HG02763 (cell line): ENCODE data around the gene TEF.

Experiments used
- ATAC-seq: cut with Tn5 transposase; IDR thresholded peaks from one replicate; pipeline ENCODE4 v1.9.1; 2021; ENCODE audit warnings: mild to moderate bottlenecking, moderate library complexity; ENCODE audit not compliant: unreplicated experiment

The TEF gene

GRCh38 chr22:41381329-41382097 is at the start of gene TEF:
TSS of gene TEF (plus strand) at chr22:41381942. CDS start at chr22:41382045, 103 bp downstream.
- ATAC-seq: peak; percentile 88

- no peak for ATAC-seq
Observed at GRCh38 chr22:41332217-41332939, 49.4 kb upstream of the TEF start.

DNA sequence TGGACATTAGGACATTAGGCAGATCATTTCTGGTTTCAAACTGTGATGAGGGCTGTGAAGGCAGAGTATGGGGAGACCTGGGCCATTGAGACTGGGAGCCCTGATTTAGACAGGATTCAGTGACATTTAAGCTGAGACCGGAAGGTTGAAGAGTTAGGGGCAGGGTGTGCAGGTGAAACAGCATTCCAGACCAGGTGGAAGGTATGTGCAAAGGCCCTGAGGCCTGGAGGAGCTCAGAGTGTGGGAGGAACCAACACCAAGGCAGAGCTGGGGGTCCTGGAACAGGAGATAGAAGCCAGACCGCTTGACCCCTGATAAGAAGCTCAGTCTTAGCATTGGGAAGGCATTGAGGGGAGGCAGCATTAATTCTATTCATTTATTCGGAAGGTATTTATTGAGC is 47.9 kb upstream of the TEF start:
- no peak for ATAC-seq

DNA sequence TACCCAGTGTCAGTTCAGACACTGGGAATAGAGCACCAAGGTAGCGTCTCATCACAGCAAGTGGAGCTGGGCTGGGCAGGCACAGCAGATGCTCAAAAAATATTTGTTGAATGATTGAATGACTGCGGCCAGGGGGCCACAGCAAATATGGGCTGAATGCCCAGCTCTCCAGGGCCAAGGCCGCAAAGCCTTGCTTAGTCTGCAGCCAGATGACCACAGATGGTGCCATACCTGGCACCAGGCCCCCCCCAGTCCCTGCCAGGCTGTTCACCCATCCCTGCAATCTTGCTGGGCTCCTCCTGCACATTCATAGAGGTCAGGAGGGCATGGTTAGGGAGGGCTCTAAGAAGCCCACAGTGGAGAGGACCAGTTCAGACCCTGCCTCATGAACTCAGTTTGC is 47.5 kb upstream of the TEF start:
- ATAC-seq: no peak

- ATAC-seq: no peak
Observed at GRCh38 chr22:41334951-41335635, 46.6 kb upstream of the TEF start.

GRCh38 chr22:41338614-41339212 is 43.0 kb upstream of the TEF start:
- no peak for ATAC-seq

GRCh38 chr22:41339823-41340222 is 41.9 kb upstream of the TEF start:
- ATAC-seq: no peak

- no peak for ATAC-seq
Observed at GRCh38 chr22:41340357-41340756, 41.4 kb upstream of the TEF start.

- ATAC-seq: no peak
Observed at GRCh38 chr22:41341012-41341411, 40.7 kb upstream of the TEF start.

DNA sequence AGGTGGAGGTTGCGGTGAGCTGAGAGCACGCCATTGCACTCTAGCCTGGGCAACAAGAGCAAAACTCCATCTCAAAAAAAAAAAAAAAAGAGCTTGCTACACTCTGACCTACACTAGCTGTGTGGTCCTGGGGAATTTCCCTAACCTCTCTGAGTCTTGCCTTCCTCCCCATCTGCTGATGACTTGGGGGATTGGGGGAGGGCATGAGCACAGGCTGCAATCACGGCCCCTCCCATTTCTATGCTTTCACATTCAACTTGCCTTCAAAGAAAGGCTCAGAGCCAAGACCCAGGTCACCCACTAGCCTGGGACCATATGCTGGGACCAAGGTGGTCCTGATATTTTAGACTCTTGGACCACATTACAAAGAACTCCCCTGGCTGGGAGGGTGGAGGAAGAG is 39.8 kb upstream of the TEF start:
- no peak for ATAC-seq

- ATAC-seq: no peak
Observed at GRCh38 chr22:41343300-41343699, 38.4 kb upstream of the TEF start.

DNA sequence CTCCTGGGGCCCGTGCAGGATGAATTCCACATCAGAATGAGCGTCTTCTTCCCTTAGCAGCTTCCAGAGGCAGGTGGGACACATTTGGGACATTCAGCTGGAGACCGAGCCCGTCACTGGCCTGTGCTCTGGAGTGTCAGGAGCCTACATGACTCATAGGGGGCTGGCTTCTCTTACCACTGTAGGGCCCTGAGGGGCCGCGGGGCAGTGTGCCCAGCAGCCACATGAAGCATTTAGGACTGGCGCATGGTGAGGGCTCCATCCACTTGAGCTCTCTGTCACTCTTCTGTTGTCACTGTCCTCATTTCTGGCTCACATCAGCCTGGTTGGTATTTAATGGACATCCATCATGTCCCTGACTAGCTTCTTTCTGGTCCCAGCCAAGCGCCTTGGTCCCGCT is 38.0 kb upstream of the TEF start:
- no peak for ATAC-seq

DNA sequence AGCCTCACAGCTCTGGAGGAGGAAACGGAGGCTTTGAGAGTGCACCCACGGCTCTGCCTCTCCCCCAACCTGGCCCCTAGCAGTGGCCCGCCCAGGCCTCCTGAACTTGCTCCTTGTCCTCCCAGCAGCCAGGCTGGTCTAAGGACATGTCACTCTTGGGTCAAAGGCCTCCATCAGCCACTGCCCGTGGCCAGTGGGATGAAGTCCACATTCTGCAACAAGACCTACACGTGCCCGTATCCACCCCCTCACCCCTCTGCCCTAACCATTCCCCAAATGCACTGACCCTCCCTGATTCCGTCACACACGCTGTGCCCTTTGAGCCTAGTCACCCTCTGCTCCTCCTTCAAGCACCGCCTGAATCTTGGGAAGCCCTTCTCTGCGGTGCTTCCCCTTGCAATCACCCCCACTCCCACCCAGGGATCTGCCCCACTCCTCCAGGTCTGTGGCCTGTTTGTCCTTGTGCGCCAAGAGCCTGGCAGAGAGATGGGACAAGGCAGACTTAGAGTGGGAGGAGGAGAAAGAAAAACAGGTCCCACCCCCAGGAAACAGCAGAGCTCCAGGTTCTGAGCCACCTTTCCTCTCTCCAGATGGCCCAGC is 37.5 kb upstream of the TEF start:
- no peak for ATAC-seq

GRCh38 chr22:41345807-41346335 is 35.9 kb upstream of the TEF start:
- ATAC-seq: no peak

DNA sequence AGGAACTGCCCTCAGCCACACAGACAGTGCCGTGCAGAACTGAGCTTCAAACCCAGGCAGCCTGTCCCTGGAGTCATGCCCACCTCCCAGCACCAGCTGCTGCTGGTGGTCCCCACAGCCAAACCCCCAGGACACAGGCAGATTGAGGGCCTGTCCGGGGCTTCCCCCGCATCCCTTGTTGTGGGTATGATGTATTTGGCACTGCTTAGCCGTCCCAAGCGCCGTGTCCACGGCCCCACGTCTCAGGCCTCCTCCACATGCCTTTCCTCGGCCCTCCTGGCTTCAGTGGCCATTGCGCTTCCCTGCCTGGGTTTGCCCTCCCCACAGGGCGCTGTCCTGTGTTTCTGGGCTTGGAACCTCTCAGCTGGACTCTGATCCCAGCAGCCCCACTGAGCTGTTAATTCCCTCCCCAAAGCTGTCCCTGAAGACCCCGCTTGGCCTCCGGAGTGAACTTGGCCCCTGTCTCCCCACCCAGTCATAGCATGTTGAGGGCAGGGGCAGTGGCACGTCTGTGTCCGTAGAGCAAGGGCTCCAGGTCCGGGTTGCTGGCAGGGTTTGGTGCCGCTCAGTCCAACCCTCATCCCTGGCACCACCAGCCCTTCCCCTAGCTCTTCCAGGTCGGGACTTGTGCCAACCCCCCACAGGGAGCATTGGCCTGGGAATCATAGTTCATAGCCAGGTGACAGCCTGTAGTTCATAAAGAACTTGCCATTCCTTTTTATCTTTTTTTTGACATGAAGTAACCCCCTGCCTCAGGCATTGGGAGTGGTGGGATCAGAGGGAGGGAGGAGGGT is 34.5 kb upstream of the TEF start:
- ATAC-seq: no peak

GRCh38 chr22:41348964-41349484 is 32.7 kb upstream of the TEF start:
- ATAC-seq: no peak

DNA sequence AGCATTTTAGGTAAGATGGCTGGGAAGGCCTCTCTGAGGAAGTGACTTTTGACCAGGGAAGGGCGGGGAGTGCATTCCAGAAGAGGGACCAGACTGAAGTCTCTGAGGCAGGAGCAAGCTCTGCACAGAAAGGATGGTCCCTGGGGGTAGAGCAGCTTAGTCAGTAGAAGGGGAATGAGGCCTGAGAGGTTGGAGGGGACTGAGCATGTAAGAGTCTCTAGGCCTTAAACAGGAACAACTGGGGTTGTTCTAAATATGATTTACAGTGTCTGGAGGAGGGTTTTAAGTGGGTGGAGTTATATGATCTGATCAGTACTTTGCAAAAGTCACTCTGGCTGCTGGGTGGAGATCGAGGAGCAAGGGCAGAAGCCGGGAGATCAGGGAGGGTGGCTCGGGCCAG is 31.7 kb upstream of the TEF start:
- ATAC-seq: no peak

- ATAC-seq: no peak
Observed at GRCh38 chr22:41351011-41351410, 30.7 kb upstream of the TEF start.

DNA sequence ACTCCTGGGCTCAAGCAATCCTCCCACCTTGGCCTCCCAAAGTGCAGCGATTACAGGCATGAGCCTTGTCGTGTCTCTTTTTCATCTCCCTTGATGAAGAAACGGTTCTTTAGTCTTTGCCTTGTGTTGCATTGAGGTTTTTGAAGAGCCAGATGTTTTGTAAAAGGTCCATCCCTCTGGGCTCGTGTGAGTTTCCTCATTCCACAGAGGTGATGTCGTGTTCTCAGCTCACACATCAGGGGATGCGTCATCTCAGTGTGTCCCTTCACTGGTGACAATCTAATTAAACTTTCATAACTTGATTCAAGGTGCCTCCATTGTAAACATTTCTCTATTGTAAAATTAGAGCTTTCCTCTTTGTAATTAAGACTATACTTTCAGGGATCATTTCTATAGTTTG is 29.7 kb upstream of the TEF start:
- no peak for ATAC-seq
